Measurements from ENCODE around the gene CARM1. TPM values are rescaled to one million over a fixed set of nuclear protein-coding genes. Genes with fewer than 3 reads are reported as not detected.

Gene CARM1
- total RNA-seq, 6 experiments from 2014 or later, result 67.2 to 82.1 (median 76.8) TPM

GRCh38 chr19:10924597-10924996 is 53.2 kb downstream of the CARM1 start:
- peaks cover 12% of the 10 kb centered on the region for H3K27me3 Mint-ChIP-seq (ENCODE audit: insufficient read depth)
- no peak overlapping the region for H3K4me3 Mint-ChIP-seq
- peaks cover 9% of the 10 kb centered on the region for H3K4me1 Mint-ChIP-seq (ENCODE audit: low read depth)
- TF ChIP-seq CTCF (IDR thresholded peaks at IDR 0.05), result no peak
- no peak for DNase-seq
- peaks cover 20% of the 10 kb centered on the region for H3K36me3 Mint-ChIP-seq (ENCODE audit: low read depth)
- no peaks in the 10 kb centered on the region for H3K9me3 Mint-ChIP-seq
- no peak overlapping the region; the same call in 1 of the 2 replicates for H3K27ac Mint-ChIP-seq

DNA sequence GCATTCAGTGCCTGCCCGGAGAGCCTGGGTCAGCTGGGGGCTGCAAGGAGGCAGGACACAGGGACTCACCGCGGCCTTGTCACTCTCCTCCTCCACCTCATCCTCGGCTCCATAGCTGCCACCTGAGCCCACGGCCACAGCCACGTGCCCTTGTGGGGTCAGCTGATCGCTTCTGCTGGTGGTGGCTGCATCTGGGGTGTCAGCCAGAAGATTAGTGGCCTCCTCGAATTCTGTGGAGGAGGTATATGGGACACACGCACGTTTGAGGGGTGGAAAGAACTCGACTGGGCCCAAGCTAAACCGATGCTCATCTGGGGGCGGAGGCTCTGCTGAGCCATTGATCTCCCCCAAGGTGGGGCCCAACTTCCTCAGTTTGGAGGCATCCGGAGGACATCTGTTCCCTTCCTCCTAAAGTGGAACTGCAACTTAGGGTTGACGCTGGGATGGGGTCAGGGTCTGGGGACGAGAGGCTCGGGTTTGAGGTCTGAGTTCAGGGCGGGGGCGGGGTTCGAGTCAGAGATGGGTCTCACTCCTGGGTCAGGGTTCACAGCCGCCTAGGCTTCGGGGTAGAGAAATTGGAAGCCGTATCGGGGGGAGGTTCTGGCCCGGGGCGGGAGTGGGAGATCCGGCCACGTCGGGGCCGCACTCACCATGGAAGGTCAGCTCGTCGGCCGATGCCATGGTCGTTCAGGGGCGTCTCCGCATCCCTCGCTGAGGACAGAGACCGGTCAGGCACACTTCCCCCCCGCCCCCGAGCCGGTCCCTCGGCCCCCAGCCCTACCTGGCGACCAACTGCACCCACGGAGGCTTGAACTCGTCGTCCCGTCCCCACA is 56.6 kb downstream of the CARM1 start:
- peaks cover 16% of the 10 kb centered on the region for H3K36me3 Mint-ChIP-seq (ENCODE audit: low read depth)
- no peaks in the 10 kb centered on the region for H3K9me3 Mint-ChIP-seq
- DNase-seq, result peak; percentile 25
- peaks cover 6% of the 10 kb centered on the region for H3K27me3 Mint-ChIP-seq (ENCODE audit: insufficient read depth)
- TF ChIP-seq CTCF (IDR thresholded peaks at IDR 0.05), result no peak
- peaks cover 9% of the 10 kb centered on the region for H3K4me1 Mint-ChIP-seq (ENCODE audit: low read depth)
- H3K4me3 Mint-ChIP-seq, result peak overlapping the region; percentile 95
- H3K27ac Mint-ChIP-seq, result peak overlapping the region; percentile 84

GRCh38 chr19:10928563-10929401 is 57.4 kb downstream of the CARM1 start, which contains the start of the genes TIMM29 and YIPF2:
Gene TIMM29 (plus strand): TSS chr19:10928811. CDS start chr19:10928823, 12 bp downstream.
Gene YIPF2 (minus strand): TSS chr19:10928639. CDS start chr19:10928410, 229 bp downstream.
- Mint-ChIP-seq H3K36me3 (ENCODE audit: low read depth) (peaks cover 16% of the 10 kb centered on the region), H3K4me1 (ENCODE audit: low read depth) (peaks cover 9% of the 10 kb centered on the region), H3K4me3 (peak within 1 kb of the TSS; percentile 95), H3K27ac (peak within 1 kb of the TSS; percentile 84), H3K27me3 (ENCODE audit: insufficient read depth) (peaks cover 6% of the 10 kb centered on the region), H3K9me3 (no peaks in the 10 kb centered on the region)
- peak; percentile 98 for DNase-seq
- TF ChIP-seq CTCF (IDR thresholded peaks at IDR 0.05), result no peak

GRCh38 chr19:10929402-10929794 is 58.0 kb downstream of the CARM1 start:
- peaks cover 6% of the 10 kb centered on the region for H3K27me3 Mint-ChIP-seq (ENCODE audit: insufficient read depth)
- H3K27ac Mint-ChIP-seq, result peak overlapping the region; percentile 18; the same call in 1 of the 2 replicates
- peak overlapping the region; percentile 95 for H3K4me3 Mint-ChIP-seq
- H3K4me1 Mint-ChIP-seq (ENCODE audit: low read depth), result peaks cover 9% of the 10 kb centered on the region
- no peak for TF ChIP-seq CTCF (IDR thresholded peaks at IDR 0.05)
- H3K36me3 Mint-ChIP-seq (ENCODE audit: low read depth), result peaks cover 16% of the 10 kb centered on the region
- H3K9me3 Mint-ChIP-seq, result no peaks in the 10 kb centered on the region
- DNase-seq, result no peak

DNA sequence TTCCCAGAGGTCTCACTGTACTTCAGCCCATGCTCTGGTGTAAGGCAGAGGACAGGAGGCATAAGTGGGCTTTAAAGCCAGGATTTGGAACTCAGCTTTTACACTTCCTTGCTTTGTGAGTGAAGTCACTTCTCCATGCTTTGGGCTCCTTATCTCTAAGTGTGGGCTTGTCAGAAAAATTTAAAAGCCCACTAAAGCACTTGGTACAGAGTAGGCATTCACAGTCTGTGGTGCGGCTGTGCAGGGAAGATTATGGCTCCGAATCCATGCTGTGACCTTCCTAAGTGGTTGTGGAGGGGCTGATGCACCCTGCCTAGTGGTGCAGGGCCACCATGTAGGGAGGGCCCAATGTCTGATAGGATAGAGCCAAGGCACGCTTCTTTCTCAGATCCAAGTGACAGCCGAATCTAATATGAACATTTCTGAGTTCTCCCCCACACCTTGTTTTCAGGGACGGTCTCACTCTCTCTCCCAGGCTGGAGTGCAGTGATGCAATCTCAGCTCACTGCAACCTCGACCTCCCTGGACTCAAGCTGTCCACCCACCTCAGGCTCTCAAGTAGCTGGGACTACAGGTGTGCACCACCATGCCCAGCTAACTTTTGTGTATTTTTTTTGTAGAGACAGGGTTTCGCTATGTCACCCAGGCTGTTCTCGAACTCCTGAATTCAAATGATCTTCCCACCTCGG is 64.2 kb downstream of the CARM1 start:
- no peaks in the 10 kb centered on the region for H3K9me3 Mint-ChIP-seq
- H3K4me3 Mint-ChIP-seq, result no peak overlapping the region
- no peaks in the 10 kb centered on the region; the same call in 1 of the 2 replicates for H3K27me3 Mint-ChIP-seq (ENCODE audit: insufficient read depth)
- H3K27ac Mint-ChIP-seq, result no peak overlapping the region
- peaks cover 6% of the 10 kb centered on the region for H3K4me1 Mint-ChIP-seq (ENCODE audit: low read depth)
- no peak for TF ChIP-seq CTCF (IDR thresholded peaks at IDR 0.05)
- DNase-seq, result no peak
- H3K36me3 Mint-ChIP-seq (ENCODE audit: low read depth), result no peaks in the 10 kb centered on the region
